Erythroblast (primary cell): ENCODE measurements around the gene ACAA1.

ENCODE experiments used
- GATA1 ChIP-seq: IDR thresholded peaks from 2 replicates; pipeline ENCODE4 v1.6.1; 2011; ENCODE audit warnings: low read depth, mild to moderate bottlenecking, control low read depth, low read length, moderate library complexity
- POLR2A ChIP-seq: IDR thresholded peaks from 2 replicates; pipeline ENCODE4 v1.6.1; 2011; ENCODE audit warnings: mild to moderate bottlenecking, low read length

- no peak for TF ChIP-seq POLR2A
- TF ChIP-seq GATA1, result no peak
These were observed 17.1 kb upstream of the ACAA1 start for GRCh38 chr3:38154033-38154494.
